ENCODE measurements around the gene EGFR. TPM values are rescaled to one million over a fixed set of nuclear protein-coding genes. Genes with fewer than 3 reads are reported as not detected.

EGFR gene
- total and polyA plus RNA-seq, 2 experiments from 2014 or later, result 21.6 to 51.0 TPM

GRCh38 chr7:55060085-55060484 lies 41.3 kb downstream of the EGFR start:
- no peaks in the 10 kb centered on the region for H3K36me3 ChIP-seq (replicated peaks; ENCODE audit: insufficient read depth, low read depth)
- H2AFZ ChIP-seq, result no peak overlapping the region
- peaks cover 8% of the 10 kb centered on the region for H3K4me1 ChIP-seq (ENCODE audit: insufficient read depth)
- H3K9me2 ChIP-seq (replicated peaks; ENCODE audit: insufficient read depth), result no peaks in the 10 kb centered on the region
- no peak for DNase-seq (ENCODE audit: low spot score)
- no peak overlapping the region for H3K4me3 ChIP-seq
- 96% methylated on average over 2 of the region's 2 CpGs for whole genome bisulfite sequencing (ENCODE audit: low lambda C conversion rate, missing lambda C conversion rate)
- H3K27ac ChIP-seq, result no peak overlapping the region
- peaks cover 85% of the 10 kb centered on the region for H3K79me2 ChIP-seq
- H3K27me3 ChIP-seq, result no peaks in the 10 kb centered on the region
- no peaks in the 10 kb centered on the region for H3K9me3 ChIP-seq (ENCODE audit: low read depth)
- H4K20me1 ChIP-seq (ENCODE audit: insufficient read depth, poor library complexity, severe bottlenecking), result no peaks in the 10 kb centered on the region
- H3K4me2 ChIP-seq, result no peak overlapping the region
- TF ChIP-seq EZH2 (IDR thresholded peaks at IDR 0.05; ENCODE audit: borderline replicate concordance) (no peak), EZH2phosphoT487 (IDR thresholded peaks at IDR 0.05; ENCODE audit: low read depth, severe bottlenecking, unreplicated experiment) (no peak), CTCF (IDR thresholded peaks at IDR 0.05; ENCODE audit: poor library complexity) (no peak)

- no peaks in the 10 kb centered on the region for H3K27me3 ChIP-seq
- H2AFZ ChIP-seq, result no peak overlapping the region
- H3K79me2 ChIP-seq, result peaks cover 81% of the 10 kb centered on the region
- H3K9me3 ChIP-seq (ENCODE audit: low read depth), result no peaks in the 10 kb centered on the region
- no peaks in the 10 kb centered on the region for H3K36me3 ChIP-seq (replicated peaks; ENCODE audit: insufficient read depth, low read depth)
- DNase-seq (ENCODE audit: low spot score), result no peak
- TF ChIP-seq CTCF (IDR thresholded peaks at IDR 0.05; ENCODE audit: poor library complexity), result no peak
- no peak for TF ChIP-seq EZH2 (IDR thresholded peaks at IDR 0.05; ENCODE audit: borderline replicate concordance)
- TF ChIP-seq EZH2phosphoT487 (IDR thresholded peaks at IDR 0.05; ENCODE audit: low read depth, severe bottlenecking, unreplicated experiment), result no peak
- H3K4me1 ChIP-seq (ENCODE audit: insufficient read depth), result peaks cover 13% of the 10 kb centered on the region
- no peaks in the 10 kb centered on the region for H3K9me2 ChIP-seq (replicated peaks; ENCODE audit: insufficient read depth)
- H3K4me2 ChIP-seq, result no peak overlapping the region
- no peak overlapping the region for H3K4me3 ChIP-seq
- WGBS (ENCODE audit: low lambda C conversion rate, missing lambda C conversion rate), result 87% methylated on average over 6 of the region's 6 CpGs
- no peaks in the 10 kb centered on the region for H4K20me1 ChIP-seq (ENCODE audit: insufficient read depth, poor library complexity, severe bottlenecking)
- H3K27ac ChIP-seq, result peak overlapping the region; percentile 34
Observed at GRCh38 chr7:55060636-55061022, 41.8 kb downstream of the EGFR start.

- H3K79me2 ChIP-seq, result peaks cover 75% of the 10 kb centered on the region
Observed at GRCh38 chr7:55061726-55062499, 43.1 kb downstream of the EGFR start.

More at GRCh38 chr7:55061726-55062499, 43.1 kb downstream of the EGFR start:
- H3K4me2 ChIP-seq, result no peak overlapping the region
- 81% methylated on average over 10 of the region's 10 CpGs for WGBS (ENCODE audit: low lambda C conversion rate, missing lambda C conversion rate)
- no peak for DNase-seq (ENCODE audit: low spot score)
- TF ChIP-seq EZH2 (IDR thresholded peaks at IDR 0.05; ENCODE audit: borderline replicate concordance) (no peak), CTCF (IDR thresholded peaks at IDR 0.05; ENCODE audit: poor library complexity) (no peak), EZH2phosphoT487 (IDR thresholded peaks at IDR 0.05; ENCODE audit: low read depth, severe bottlenecking, unreplicated experiment) (no peak)
- no peaks in the 10 kb centered on the region for H3K36me3 ChIP-seq (replicated peaks; ENCODE audit: insufficient read depth, low read depth)
- H4K20me1 ChIP-seq (ENCODE audit: insufficient read depth, poor library complexity, severe bottlenecking), result no peaks in the 10 kb centered on the region
- H3K9me3 ChIP-seq (ENCODE audit: low read depth), result no peaks in the 10 kb centered on the region
- peaks cover 24% of the 10 kb centered on the region for H3K4me1 ChIP-seq (ENCODE audit: insufficient read depth)
- H2AFZ ChIP-seq, result no peak overlapping the region
- no peaks in the 10 kb centered on the region for H3K9me2 ChIP-seq (replicated peaks; ENCODE audit: insufficient read depth)
- peak overlapping the region; percentile 34 for H3K27ac ChIP-seq
- H3K4me3 ChIP-seq, result no peak overlapping the region
- H3K27me3 ChIP-seq, result no peaks in the 10 kb centered on the region

All from hepatocyte (in vitro differentiated cells).